HG03039 (cell line): Measurements from ENCODE around the gene TEX10.
"Not testable (repeated sequence)": the region's sequence is repeated elsewhere in the genome, so short reads cannot be mapped to it uniquely, and the experiment has no call there.

Experiments
- ATAC-seq: cut with Tn5 transposase; IDR thresholded peaks from one replicate; pipeline ENCODE4 v1.9.1; 2021; ENCODE audit warnings: mild to moderate bottlenecking, moderate library complexity; ENCODE audit not compliant: unreplicated experiment

TEX10 gene

GRCh38 chr9:100352727-100353505, at the start of gene TEX10:
Gene TEX10 (minus strand): TSS chr9:100352942. CDS start chr9:100349363, 3,579 bp downstream.
- ATAC-seq = peak; percentile 77

- no peak for ATAC-seq
Measured at GRCh38 chr9:100401042-100401441, 48.3 kb upstream of the TEX10 start.

GRCh38 chr9:100397529-100398266, 45.0 kb upstream of the TEX10 start:
- ATAC-seq = no peak

DNA sequence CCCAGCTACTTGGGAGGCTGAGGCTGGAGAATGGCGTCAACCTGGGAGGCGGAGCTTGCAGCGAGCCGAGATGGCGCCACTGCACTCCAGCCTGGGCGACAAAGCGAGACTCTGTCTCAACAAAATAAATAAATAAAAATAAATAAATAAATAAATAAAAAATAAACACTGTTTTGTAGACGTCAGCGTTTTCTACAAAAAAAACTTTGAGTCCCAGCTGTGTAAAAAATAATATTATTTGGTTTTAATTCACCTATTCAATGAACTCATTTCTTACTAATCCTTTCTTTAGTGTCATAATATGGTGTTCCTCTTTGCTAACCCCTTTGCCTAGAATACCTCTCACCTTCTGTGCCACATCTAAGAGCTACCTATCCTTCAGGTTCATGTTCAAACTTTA, 44.0 kb upstream of the TEX10 start:
- no peak for ATAC-seq

DNA sequence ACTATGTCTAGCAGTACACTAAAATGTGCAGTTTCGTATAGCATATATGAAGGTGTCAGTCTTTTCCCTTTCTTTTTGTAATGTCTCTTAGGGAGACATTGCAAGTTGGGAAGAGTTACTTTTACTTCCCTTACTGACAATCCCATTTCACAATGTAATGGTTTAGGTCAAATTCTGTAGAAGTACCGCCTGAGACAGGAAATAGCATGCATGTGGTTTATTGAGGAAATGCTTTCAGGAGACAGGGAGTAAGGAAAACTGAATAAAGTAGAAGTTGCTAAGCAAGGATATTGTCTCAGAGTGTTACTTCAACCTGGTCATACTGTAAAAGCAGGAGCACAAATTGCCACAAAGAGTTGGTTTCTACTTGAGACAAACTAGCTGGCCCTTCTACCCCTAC, 42.1 kb upstream of the TEX10 start:
- no peak for ATAC-seq

- no peak for ATAC-seq
Measured at GRCh38 chr9:100394032-100394695, 41.4 kb upstream of the TEX10 start.

- ATAC-seq = not testable (repeated sequence)
Measured at GRCh38 chr9:100392989-100393388, 40.2 kb upstream of the TEX10 start.

GRCh38 chr9:100379862-100380261, 27.1 kb upstream of the TEX10 start:
- no peak for ATAC-seq

GRCh38 chr9:100377015-100377414, 24.3 kb upstream of the TEX10 start:
- no peak for ATAC-seq

GRCh38 chr9:100375658-100376057, 22.9 kb upstream of the TEX10 start:
- no peak for ATAC-seq

DNA sequence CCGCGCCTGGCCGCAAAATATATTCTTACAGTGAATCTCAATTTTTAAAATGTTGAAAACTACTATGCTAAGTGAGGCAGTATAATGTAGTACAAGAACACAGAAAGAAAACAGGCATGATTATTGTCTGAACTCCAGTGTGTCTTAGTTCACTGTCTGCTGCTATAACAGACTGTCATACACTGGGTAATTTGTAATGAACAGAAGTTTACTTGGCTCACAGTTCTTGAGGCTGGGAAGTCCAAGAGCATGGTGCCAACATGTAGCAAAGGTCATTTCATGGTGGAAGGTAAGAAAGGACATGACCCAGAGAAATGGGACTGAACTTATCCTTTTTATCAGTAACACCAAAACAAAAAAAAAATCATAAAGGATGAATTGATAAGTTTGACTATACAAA, 19.9 kb upstream of the TEX10 start:
- ATAC-seq = no peak

DNA sequence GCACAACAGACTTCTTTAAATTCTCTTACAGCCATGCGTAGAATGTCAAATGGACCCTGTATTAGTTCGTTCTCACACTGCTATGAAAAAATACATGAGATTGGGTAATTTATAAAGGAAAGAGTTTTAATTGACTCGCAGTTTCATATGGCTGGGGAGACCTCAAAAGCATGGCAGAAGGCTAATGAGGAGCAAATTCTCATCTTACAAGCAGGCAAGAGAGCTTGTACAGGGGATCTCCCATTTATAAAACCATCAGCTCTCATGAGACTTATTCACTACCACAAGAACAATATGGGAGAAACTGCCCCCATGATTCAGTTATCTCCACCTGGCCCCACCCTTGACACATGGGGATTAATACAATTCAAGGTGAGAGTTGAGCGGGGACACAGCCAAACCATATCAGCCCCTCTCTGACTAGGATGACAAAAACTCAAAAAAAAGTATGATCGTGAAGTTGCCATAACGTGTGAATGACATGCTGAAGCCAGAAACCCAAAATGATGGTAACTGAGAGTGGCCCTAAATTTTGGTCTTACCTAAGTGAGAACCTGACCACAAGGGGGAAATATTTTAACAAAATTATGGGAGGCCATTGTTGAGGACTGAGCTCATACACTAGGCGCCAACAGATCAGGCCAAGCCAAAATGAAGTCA, 17.5 kb upstream of the TEX10 start:
- ATAC-seq = no peak

DNA sequence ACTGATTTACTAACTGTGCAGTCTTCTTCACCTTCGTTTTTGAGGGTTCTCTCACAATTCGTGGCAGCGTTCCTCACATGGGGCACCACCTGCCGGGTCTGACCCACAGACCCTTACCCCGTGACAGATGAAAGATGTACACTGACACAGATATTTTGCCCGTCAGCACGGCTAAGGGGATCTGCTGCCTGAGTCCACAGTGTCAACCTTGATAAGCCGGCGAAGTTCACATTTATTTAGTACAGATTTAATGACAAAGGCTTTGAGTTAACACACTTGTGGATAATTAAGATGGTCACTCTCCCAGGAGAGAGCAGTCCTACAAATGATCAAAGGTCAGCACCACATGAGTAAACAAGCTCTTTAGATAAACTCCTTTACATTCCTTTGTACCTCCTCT, 15.9 kb upstream of the TEX10 start:
- no peak for ATAC-seq

- no peak for ATAC-seq
Measured at GRCh38 chr9:100366121-100366520, 13.4 kb upstream of the TEX10 start.

- ATAC-seq = no peak
Measured at GRCh38 chr9:100364013-100364412, 11.3 kb upstream of the TEX10 start.

DNA sequence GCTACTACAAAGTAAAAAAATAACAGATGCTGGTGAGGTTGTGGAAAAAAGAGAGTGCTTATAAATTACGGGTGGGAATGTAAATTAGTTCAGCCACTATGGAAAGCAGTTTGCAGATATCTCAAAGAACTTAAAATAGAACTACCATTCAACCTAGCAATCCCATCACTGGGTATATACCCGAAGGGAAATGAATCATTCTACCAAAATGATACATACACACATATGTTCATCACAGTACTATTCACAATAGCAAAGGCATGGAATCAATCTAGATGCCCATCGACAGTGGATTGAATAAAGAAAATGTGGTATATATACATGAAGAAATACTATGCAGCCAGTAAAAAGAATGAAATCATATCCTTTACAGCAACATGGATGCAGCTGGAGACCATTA, 6.3 kb upstream of the TEX10 start:
- no peak for ATAC-seq

- ATAC-seq = no peak
Measured at GRCh38 chr9:100357501-100357900, 4.8 kb upstream of the TEX10 start.

DNA sequence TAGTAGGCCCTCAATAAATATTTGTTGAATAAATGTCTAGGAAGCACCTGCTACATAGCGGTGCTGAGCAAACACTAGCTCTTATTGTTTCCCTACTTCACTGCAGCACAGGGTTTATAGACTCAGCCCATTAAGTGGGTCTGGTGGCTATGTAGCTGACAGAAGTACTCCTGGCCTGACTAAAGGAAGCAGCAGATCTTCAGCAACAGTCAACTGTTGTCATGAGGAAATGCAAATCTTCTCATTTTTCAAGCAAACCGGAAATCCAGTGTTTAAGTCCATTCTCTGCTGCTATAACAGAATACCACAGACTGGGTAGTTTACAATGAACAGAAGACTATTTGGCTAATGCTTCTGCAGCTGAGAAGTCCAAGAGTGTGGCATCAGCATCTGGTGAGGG, 2.8 kb upstream of the TEX10 start:
- no peak for ATAC-seq

- ATAC-seq = no peak
Measured at GRCh38 chr9:100354121-100354800, 1.5 kb upstream of the TEX10 start.

DNA sequence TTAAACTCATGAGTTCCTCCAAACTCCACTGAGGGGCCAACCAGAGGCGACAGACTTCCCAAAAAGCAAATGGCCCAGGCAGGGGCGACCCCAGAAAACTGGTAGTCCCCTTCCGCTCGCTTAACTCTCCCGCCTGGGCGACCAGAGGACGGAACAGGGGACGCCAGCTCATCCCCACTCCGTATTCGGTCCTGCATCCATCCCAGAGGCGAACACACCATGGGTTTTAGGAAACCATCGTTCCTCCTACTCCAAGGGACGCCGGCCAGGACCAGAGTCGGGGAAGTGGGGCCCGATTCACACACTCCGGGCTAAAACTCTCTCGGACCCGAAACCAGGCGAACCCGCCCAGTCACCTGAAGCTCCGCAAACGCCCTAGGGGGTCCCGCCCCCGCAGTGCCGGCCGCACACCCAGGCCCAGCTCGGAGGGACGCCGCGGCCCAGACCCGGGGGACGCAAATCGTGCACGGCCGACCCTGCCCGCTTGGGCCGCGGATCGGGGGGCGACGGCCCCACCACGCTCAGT, 478 bp downstream of the TEX10 start:
- ATAC-seq = peak; percentile 30
